ENCODE measurements around the gene TBC1D22A.

TBC1D22A gene

DNA sequence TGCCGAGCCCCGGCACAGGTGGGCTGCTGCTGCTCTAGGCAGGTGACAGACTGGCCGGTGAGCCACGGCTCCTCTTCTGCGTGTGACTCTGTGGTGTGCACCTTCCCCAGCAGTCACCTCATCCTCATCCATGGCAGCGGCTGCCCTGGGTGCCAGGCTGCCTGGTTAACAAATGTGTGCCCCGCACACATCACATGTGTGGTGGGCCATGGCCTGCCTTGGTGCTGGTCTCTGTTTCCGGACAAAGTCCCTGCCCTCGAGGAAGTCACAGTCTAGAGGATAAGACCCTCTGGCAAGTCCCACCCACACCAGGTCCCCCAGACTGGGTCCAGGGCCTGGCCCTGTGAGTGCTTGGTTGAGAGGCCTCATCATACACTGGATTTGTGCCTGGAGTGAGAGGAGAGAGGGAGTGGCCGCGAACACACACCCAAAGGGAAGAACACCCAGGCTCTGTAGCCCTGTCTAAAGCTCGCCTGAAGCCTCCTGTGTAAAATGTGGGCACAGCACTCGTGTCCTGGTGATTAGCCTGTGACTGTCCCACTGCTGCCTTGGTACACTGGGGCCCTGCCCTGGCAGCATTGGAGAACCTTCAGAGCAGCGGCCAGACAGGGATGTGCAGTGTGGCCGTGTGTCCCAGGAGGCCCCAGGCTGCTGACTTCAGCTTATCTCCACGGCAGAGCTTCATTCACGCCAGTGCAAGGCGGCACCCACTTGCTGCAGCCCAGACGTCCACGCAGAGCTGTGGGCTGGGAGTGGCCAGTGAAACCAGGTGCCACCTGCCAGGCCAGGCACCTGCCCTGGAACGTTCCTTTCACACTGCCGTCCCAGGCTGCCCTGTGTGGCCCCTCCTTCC lies 269.9 kb downstream of the TBC1D22A start:
- DNase-seq (ENCODE audit: low read depth in 2 of 2), result no peak

DNA sequence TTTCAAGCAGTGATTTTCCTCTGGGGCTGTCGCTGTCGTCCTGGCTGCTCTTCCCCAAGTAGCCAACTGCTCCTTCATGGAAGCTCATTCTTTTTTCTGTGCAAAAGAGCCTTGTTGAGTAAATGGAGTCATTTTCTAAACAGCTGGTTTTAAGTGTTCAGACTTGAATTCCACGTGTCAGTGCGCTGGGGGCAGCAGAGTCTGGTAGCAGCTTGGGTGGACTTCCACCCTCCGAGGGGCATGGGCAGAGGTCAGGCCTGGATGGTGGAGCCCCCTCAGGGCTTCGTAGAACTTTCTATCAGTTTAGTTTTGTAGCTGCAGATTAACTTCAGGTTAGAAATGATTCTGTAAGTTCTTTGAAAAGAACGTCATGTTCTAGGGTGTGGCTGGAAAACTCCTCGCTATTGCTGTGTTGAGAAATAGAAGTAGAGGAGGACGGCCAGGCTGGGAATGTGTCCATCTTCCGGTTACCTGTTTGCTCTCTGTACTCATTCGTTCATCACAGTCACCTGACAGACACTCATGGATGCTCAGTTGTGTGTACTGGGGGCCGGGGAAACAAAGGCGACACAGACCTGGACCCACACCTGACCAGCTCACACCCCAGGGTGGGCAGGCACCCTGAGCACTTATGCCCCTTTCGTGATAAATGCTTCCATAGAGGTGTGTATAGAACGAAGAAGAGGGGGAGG lies 270.7 kb downstream of the TBC1D22A start:
- no peak for DNase-seq (ENCODE audit: low read depth in 2 of 2)

DNA sequence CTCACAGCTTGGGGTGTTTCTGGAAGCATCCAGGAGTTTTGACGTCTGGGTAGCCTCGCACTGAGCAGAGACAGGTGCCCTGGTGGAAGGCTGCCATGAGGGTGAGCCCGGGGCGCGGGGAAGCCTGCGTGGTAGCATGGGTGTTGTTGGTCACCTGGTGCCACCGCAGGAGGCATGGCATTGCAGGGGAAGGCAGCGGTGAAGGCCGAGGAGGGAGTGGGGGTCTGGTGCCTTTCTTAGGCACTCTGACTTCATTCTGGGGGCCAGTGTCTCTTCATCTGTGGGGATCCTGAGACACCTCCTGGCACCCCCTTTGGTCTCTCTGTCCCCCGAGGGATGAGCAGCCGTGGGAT lies 271.2 kb downstream of the TBC1D22A start:
- no peak for DNase-seq (ENCODE audit: low read depth in 2 of 2)

DNA sequence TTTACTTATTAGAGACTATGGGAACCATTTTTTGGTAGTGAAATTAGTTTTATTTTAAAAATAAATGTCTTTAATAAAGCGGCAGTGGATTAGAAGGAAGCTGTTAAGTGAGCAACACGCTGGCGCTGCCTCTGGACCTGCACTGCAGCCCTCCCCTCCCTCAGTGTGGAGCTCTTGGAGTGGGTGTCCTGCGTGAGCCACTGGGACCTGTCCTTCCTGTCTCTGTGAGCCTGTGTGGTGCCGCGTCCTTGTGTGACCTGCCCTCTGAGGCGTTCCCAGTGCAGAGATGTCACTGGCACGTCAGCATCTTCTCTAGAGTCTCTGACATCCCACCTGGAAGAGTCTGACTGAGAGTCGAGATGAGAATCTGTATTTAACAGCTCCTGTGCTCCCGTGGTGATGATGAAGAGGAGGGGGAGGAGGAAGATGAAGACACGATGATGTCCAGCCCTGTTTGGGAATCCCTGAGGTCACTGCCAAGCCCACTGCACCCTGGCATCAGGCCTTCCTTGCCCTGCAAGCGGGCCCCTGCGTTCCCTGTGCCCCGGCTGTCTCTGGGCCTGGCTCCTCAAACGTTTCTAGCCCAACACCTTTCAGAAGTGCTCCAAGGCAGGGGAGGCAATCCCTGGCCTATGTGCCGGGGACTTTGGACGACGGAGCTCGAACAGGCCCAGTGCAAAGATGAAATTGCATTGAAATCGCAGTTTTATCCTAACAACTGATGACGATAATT lies 271.8 kb downstream of the TBC1D22A start:
- no peak for DNase-seq (ENCODE audit: low read depth in 2 of 2)

DNA sequence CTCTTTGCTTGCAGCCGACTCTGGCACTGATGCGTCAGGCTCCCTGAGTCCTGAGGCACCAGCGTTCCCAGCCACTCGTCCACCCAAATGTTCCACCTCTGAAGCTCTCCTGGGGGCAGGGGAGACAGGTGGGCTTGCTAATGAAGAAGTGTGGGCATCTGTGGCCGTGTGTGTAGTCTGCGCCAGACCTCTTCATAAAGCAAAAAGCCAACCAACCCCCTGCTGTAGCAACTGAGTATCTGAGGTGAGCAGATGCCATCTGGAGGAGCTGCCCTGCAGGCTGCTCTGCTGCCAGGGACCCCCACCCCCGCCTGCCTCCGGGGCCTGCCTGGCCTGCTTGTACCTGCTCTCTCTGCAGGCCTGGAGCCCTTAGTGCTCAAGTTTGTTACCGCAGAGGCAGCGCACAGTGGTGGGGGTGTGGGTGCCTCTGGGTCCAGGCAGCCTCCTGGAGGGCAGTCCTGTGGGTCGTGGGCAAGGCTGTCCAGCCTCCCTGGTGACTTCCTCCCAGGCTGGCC lies 272.5 kb downstream of the TBC1D22A start:
- DNase-seq (ENCODE audit: low read depth in 2 of 2), result no peak

DNA sequence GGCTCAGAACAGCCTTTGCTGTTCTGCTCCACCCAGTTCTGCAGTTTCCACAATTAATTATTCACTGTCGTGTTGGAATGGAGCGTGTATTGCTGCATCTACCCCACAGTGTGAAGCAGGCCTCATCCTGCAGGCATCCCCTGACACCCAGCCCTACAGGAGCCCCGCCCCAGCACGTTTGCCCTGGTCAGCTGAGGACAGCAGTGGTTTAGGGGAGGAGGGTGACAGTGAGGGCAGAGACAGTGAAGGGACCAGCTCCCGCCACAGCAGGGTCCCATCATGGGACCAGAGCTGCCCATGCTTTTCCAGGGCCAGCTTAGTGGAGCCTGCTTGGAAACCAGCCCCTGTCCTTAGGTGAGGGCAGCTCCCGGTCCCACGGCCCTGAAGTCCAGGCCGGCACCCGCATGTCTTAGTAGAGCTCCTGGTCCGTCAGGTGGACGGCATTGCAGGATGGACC lies 273.0 kb downstream of the TBC1D22A start:
- DNase-seq (ENCODE audit: low read depth in 2 of 2), result no peak

- no peak for DNase-seq (ENCODE audit: low read depth in 2 of 2)
Measured at GRCh38 chr22:47036352-47036751, 273.9 kb downstream of the TBC1D22A start.

GRCh38 chr22:47036936-47037485 lies 274.6 kb downstream of the TBC1D22A start:
- no peak for DNase-seq (ENCODE audit: low read depth in 2 of 2)

DNA sequence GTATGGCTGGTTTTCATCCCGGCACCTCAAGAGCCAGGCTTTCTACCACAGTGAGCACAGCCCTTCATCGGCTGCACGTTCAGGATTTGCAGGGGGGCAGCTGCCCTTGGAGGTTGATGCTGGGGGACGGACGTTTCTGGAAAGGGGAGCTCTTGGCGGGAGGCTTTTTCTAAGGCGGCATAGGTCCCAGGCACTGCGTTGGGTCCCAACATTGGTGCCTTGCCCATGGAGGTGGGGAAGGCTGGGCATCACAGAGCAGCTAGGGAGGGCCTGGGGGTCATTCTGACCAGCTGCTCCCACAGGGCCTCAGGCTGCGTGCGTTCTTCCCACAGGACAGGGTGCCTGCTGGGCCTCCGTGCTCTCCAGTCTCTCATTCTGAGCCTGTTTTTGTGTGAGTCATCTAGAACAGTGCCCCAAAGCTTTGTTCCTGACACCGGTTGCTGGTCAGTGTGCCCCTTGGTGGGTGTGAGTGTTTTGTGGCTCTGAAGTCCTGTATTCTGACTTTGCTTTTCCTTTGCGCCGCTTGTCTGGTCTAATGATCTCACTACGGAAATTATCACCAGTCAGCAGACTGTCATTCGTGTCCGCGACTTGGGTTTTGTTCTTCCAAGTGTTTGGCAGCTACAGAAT lies 275.9 kb downstream of the TBC1D22A start:
- DNase-seq (ENCODE audit: low read depth in 2 of 2), result no peak

GRCh38 chr22:47039356-47039755 lies 276.9 kb downstream of the TBC1D22A start:
- DNase-seq (ENCODE audit: low read depth in 2 of 2), result no peak

GRCh38 chr22:47040486-47041270 lies 278.2 kb downstream of the TBC1D22A start:
- no peak for DNase-seq (ENCODE audit: low read depth in 2 of 2)

DNA sequence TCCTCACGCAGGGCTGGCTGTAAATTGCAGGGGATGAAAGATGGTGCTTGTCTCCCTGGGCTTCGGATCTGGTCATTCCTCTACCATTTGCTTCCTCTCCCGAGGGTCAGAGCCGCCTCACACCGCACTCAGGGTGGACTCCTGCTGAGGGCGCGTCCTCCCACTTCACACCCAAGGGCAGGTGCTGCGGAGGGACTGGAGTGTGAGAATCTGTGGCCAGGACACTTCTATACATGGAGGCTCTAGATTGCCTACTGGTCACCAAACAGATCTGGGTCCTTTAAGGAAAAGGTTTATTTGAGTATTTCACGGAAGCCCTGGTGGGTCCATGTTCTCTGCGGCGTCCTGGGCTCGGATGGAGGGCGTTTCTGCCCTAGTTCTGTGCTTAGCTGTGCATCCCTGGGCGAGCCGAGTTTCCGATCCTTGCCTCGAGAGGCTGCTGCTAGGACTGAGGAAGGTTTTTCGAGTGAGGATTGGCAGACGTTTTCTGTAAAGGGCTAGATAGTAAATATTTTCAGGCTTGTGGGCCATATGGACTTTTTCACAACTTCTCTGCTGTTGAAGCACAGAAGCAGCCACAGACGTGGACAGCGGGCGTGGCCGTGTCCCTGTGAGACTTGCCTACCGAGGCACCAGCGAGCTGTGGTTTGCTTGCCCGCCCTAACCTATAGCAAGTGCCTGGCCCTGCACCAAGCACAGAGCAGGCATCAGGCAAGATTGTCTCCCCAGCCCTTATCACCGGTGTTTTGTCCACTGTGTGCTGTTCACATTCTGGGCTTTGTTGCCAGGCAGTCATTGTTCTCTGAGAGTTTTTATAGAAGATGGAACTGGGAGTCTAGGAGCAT lies 279.0 kb downstream of the TBC1D22A start:
- no peak for DNase-seq (ENCODE audit: low read depth in 2 of 2)

GRCh38 chr22:47042116-47042825 lies 279.8 kb downstream of the TBC1D22A start:
- DNase-seq (ENCODE audit: low read depth in 2 of 2), result no peak

GRCh38 chr22:47042861-47043496 lies 280.5 kb downstream of the TBC1D22A start:
- no peak for DNase-seq (ENCODE audit: low read depth in 2 of 2)

DNA sequence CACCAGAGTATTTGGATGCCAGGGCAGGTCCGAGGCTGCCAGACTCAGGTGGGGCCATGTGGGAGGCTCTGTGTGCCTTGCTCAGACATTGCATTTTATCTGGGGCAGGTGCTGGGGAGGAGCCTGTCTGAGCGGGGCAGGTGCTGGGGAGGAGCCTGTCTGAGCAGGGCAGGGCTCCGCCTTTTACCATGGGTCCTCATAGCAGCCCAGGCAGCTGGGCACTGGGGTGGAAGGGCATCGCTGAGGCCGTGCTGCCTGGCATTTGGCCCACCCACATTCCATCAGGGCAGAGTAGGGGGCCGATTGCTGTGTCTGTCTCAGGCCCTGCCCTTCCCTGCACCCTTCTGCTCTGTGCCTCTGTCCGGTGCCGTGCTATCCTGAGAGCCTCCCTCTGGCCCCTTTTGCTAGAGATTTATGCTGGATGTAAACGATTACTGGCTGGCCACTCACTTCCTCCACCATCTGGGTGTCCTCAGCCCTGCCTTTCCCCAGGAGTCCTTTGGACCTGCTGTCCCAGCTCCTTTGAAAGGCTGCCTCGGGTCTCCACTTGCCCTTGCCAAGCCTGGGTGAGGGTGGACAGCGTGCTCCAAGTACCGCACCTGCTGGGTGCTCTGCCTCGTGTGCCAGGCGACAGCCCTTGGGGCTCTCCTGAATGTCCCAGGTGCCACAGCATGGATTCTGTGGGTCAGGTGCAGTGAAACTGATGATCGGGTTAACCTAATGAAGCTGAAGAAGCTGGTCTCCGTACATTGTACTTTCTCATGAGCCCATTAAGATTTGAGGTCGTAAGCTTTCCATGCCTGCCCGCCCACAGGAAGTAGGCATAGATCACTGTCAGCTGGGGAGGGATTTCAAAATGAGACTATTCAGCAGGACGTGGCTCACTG lies 281.6 kb downstream of the TBC1D22A start:
- DNase-seq (ENCODE audit: low read depth in 2 of 2), result no peak

GRCh38 chr22:47044722-47045535 lies 282.5 kb downstream of the TBC1D22A start:
- no peak for DNase-seq (ENCODE audit: low read depth in 2 of 2)

All from stimulated activated CD4-positive, alpha-beta T cell treated with anti-CD3 and anti-CD28 coated beads, Interleukin-15, amount 100 ng/mL, for 48 hours (primary cell).